HG03159 (cell line): ENCODE measurements around the gene KCTD14.
A peak's percentile ranks its signal among the peaks of the same experiment; 100 is the strongest.
"Not testable (repeated sequence)": the region's sequence is repeated elsewhere in the genome, so short reads cannot be mapped to it uniquely, and the experiment has no call there.

ENCODE experiments used
- ATAC-seq: cut with Tn5 transposase; IDR thresholded peaks from one replicate; pipeline ENCODE4 v1.9.1; 2021; ENCODE audit warnings: mild to moderate bottlenecking, moderate library complexity; ENCODE audit not compliant: unreplicated experiment

The KCTD14 gene

GRCh38 chr11:78048561-78048960 is 25.5 kb upstream of the KCTD14 start:
- ATAC-seq: no peak

GRCh38 chr11:78046486-78046854 is 23.4 kb upstream of the KCTD14 start:
- no peak for ATAC-seq

- peak; percentile 57 for ATAC-seq
Observed at GRCh38 chr11:78045851-78046485, 22.9 kb upstream of the KCTD14 start.

DNA sequence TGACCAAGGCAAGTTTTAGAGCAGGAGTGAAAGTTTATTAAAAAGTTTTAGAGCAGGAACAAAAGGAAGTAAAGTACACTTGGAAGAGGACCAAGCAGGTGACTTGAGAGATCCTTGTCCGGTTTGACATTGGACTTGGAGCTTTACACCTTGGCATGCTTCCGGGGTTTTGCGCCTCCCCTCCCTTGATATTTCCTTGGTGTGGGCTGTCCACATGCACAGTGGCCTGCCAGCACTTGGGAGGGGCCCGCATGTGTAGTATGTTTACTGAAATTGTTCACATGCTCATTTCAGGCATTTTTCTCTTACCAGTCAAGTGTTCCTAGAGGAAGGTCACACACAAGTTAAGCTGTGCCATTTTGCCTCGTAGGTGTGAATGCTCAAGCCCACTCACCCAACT is 21.6 kb upstream of the KCTD14 start:
- ATAC-seq: no peak

DNA sequence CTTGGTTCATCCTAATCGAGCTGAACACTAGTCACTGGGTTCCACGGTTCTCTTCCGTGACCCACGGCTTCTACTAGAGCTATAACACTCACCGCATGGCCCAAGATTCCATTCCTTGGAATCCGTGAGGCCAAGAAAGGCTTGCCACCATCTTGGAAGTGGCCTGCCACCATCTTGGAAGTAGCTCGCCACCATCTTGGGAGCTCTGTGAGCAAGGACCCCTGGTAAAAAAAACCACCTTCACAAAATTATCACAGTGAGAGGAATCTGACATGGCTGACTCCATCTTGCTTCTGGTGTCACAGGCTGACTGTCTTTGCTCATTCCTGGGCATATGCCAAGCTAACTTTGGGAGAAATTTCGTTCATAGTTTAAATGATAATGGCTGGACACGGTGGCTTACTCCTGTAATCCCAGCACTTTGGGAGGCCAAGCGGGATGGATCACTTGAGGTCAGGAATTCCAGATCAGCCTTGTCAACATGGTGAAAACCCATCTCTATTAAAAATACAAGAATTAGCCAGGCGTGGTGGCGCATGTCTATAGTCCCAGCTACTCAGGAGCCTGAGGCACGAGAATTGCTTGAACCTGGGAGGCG is 18.9 kb upstream of the KCTD14 start:
- ATAC-seq: no peak

DNA sequence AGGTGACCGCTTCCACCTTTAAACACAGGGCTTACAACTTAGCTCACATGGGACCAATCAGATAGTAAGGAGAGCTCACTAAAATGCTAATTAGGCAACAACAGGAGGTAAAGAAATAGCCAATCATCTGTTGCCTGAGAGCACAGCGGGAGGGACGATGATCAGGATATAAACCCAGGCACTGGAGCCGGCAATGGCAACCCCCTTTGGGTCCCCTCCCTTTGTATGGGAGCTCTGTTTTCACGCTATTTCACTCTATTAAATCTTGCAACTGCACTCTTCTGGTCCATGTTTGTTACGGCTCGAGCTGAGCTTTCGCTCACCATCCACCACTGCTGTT is 18.3 kb upstream of the KCTD14 start:
- ATAC-seq: not testable (repeated sequence)

DNA sequence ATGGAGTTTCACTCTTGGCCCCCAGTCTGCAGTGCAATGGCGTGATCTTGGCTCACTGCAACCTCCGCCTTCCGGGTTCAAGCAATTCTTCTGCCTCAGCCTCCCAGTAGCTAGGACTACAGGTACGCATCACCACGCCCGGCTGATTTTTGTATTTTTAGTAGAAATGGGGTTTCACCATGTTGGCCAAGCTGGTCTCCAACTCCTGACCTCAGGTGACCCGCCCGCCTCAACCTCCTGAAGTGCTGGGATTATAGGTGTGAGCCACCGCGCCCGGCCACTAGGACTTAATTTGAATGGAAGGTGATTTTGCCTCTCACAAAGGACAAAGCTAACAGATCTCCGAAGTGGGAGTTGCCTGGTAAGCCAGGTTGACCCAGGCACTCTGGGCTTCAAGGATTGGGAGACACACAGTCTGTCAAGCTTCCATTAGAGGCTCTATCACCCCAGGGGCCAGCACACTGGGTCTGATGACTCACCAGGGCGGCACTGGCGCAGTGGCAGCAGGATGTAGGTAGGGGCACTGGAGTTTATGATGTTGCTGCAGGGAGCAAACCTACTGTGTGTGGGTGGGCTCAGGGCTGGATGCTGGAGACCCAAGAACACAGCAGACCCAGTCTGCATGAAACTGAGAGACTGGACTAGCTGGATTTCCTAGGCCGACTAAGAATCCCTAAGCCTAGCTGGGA is 17.8 kb upstream of the KCTD14 start:
- no peak for ATAC-seq

DNA sequence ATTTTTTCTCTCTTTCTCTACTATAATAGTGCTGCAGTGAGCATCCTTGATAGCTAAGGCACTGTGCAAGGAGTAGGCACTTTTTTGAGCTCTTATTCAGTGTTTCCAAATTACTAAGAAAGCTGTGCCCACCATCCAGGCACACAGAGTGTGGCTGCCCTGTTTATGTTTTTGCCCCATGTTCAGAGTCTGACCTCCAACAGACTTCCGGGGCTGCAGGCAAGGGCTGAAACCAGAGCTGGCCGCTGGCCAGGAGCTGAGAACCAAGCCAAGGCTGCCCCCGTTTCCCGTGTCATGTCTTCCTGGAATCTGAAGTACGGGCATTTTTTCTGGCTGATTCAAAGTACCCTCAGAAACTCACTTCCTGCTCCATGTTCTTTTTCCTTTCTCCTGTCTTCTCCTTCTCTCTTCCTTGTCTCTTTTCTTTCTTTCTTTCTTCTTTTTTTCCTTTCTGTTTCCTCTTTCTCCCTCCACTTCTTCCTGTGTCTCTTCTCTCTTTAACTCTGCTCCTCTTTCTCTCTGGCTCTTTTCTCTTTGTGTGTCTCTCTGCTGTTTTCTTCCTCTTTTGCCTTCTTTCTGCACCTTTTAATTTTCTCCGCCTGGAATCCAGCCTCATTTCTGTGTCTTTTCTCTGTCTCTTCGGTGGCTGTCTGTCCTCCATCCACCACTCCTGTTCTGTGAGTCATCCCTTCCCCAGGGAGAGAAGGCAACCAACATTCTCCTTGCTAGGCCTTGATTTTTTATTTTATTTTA is 17.0 kb upstream of the KCTD14 start:
- ATAC-seq: peak; percentile 61

GRCh38 chr11:78039391-78039918 is 16.4 kb upstream of the KCTD14 start:
- no peak for ATAC-seq

- ATAC-seq: no peak
Observed at GRCh38 chr11:78038697-78039313, 15.7 kb upstream of the KCTD14 start.

DNA sequence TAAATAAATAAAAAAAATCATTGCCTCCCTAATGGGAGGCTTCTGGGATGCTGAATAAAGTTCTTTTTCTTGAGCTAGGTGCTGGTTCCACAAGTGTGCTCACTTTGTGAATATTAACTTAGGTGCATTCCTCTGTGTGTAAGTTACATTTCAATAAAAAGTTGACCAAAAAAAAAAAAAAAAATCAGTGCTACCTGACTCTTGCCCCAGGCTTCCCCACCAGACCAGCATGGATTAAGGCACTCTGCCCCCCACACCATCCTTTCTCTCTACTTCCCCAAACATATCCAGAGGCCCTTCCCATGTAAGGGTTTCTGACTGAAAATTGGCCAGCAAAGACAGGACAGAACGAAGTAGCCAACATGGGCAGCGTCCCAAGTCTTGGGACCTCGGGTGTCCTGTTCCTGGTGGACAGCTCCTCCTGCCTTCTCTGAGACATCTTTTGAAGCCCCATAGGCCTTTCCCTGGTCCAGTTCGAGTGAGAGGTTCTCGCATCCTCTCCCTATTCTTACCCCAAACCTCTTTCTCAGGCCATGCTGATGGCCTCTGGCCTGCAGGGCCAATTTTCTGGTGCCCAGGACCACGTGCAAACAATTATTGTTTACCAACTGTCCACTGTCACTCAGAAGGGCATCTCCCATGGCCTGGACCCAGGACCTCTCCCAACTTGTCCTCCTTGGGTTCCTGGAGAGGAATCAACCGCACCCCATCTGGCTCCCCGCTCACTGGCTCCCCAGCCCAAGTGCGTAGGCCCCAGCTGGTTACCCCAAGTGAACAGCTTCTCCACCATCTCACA is 14.9 kb upstream of the KCTD14 start:
- no peak for ATAC-seq

DNA sequence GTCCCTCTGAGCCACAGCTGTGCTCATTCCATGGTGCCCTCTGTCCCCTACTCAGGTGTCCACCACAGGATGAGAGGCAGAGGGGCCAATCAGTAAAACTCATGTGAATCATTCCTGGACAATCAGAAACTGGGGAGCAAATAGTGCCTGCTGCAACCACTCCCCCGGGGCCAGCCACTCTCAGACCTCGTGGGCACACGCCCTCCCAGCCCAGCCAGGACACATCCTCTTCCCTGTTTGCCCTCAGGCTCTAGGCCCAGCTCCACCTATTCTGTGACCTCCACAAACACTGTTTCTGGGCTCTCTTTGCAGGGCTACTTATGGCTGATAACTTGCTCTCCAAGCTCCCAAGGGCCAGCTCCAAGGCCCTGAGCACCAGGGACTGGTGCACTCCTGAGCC is 14.0 kb upstream of the KCTD14 start:
- no peak for ATAC-seq

DNA sequence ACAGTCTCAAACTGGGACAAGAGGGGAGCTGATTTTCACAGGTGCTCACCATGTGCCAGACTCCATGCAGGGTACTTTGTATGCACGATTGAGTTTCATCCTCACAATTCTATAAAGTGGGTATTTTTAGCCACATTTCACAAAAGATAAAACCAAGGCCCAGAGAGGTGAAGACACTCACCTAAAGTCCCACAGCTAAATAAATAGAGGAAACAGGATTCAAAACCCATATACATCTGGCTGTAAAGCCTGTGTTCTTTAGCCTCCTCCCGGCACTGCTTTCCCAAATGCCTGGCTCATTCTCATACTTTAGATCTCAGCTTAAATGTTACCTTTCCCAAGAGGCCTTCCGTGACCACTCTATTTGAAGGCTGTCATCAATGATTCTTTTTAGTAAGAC is 13.2 kb upstream of the KCTD14 start:
- no peak for ATAC-seq

DNA sequence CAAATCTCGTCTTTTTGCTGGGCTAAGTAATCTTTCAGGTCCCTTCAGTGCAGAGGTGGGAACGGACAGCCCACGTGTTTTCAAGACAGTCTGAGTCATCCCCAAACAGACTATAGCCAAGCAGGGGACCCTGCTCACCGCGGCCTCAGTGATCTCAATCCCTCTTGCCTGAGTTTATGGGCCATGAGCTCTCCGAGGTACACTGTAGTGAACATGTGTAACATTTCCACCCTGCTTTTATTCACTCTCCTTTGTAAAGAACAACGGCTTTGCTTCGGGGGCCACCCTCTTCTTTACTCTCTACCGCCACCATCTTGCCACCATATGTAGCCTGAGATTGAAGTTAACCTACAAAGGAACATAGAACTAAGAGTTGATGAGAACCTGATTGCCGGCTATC is 11.5 kb upstream of the KCTD14 start:
- no peak for ATAC-seq

DNA sequence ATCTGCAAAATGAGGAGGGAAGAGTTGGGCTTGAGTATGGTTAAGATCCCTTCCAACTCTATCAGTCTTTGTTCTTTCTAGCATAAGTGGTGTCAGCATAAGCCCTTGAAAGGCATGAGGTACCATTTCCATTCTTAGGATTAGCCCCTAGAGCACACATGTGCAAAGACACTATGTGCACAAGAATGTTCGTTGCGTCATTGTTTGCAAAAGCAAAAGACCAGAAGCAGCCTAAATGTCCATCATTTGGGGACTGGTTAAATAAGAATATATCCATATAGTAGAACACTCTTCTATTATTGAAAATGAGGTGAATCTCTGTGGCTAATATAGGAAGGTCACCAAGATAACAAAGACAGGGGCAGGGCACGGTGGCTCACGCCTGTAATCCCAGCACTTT is 10.0 kb upstream of the KCTD14 start:
- ATAC-seq: no peak

DNA sequence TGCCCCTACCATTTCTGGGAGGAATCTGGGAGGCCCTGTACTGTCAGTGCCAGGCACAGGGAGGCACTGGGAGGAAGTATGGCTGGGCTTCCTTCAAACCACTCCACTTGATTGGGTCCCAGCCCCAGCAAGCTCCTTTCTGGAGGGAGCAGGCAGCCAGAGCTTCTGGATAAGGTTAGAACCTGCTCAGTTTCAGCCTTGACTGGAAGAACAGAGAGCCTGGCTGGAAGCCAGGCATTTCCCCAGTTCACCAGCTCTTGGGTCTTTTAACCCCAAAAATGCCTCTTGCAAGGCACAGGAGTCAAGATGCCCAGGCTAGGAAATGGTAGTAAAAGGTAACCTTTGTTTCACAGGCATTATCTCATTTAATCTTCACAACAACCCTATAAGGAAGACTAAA is 9.0 kb upstream of the KCTD14 start:
- ATAC-seq: no peak

GRCh38 chr11:78031629-78032028 is 8.6 kb upstream of the KCTD14 start:
- ATAC-seq: no peak

DNA sequence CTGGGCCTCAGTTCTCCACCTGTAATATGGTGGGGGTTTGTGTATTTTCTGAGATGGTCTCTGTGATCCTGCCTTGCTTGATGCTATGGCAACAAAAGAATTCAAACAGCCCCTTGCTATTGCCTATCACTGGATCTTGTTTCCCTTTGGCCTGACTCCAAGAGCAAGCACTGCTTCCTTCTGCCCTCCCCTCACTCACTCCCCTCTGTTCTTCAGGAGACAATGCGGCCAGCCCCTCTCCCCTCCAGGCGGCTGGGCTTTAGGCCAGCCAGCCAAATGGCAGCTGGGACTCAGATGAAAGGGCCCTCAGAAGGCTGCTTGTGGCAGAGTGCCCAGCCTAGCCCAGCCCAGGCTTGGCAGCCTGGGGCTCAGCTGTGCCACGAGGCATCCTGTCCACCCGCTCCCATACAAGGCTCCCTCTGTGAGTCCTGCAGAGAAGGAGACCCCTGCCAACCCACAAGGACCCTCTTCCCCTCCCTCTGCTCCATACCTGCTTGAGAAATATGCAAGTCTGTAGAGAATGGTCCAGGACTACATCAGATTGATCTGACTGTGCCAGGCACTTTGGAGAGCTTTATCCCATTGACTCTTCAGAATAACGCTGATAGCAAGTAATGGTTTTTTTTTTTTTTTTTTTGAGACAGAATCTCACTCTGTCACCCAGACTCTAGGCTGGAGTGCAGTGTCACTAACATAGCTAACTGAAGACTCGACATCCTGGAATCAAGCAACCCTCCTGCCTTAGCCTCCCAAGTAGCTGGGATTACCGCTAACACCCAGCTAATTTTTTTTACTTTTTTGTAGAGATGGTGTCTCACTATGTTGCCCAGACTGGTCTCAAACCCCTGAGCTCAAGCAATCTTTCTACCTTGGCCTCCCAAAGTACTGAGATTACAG is 7.6 kb upstream of the KCTD14 start:
- ATAC-seq: no peak

GRCh38 chr11:78028423-78028822 is 5.3 kb upstream of the KCTD14 start:
- not testable (repeated sequence) for ATAC-seq
